ENCODE results near the gene CDC42SE2.

The CDC42SE2 gene, protein sequence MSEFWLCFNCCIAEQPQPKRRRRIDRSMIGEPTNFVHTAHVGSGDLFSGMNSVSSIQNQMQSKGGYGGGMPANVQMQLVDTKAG

DNA sequence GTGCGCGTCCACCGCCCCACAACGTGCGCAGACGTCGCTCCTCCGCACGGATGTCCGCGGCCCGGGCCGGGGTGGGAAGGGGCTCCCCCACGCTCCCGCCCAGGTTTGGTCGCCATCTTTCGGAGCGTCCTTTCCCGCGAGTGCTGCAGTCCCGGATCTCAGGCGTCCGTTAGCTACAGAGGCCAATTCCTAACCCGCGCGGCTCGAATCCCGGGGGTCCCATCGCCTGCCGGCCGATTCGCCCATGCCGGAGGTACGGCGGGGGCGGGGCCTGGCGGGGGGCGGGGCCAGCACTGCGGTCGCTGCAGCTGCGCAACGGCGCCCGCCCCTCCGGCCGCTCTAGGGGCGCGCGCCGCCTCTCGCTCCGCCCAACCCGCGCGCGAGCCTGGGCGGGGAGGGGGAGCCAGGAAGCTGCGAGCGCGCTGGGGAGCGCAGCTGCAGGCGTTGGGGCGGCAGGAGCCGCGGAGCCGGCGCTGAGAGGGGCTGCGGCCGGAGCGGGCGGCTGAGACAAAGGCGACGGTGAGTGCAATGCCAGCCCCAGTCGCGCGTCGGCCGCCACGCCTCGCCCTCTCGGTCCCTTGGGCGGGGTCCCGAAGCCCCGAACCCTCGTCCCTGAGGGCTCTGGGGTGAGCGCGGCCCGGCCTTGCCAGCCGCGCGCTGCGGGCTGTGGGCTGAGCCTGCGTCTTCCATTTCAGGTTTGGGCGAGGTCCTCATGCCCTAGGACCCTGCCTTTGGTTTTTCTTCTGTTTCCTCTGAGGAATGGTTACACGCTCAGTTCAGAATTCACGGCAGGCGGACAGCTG is at the start of gene CDC42SE2:
TSS of gene CDC42SE2 (plus strand) at position 406 of the 803 bp plus-strand sequence. CDS start 95,441 bp downstream, outside the sequence.
- DNase-seq: peak; percentile 10

DNA sequence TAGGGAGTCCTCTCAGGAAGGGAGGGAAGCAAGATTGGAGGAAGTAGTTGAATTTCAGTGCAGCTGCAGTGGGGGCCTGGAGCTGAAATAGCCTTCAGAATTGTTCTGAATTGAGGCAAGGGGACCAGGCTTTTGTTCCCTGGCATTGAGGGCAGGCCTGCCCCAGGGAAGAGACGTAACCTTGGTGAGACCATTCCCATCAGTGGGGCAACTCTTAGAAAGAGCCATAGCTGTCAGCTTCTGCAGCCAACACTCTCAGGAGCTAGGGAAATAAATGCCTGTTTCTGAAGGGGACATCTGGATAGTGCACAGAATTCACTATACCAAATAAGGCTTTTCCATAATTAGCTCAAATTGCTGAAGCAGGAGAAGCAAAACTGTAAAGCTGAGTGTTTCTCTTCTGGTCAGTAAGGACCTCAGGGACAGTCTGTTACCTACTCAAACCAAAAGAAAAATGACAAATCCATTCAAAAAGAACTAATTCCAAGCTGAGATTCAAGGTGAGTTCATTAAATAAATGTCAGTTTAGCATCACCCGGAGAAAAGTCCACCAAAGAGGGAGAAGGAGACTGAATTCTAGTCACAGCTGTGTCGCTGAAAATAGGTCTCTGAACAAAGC is 49.1 kb upstream of the CDC42SE2 start:
- DNase-seq: no peak

DNA sequence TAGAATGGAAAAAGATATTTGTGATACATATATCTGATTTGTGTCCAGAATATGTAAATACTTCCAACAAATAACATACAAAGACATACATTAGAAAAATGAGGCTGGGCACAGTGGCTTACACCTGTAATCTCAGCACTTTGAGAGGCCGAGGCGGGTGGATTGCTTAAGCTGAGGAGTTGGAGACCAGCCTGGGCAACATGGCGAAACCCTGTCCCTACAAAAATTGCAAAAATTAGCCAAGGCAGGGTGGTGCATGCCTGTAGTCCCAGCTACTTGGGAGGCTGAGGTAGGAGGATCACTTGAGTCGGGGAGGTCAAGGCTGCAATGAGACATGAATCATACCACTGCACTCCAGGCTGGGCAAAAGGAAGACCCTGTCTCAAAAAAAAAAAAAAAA is 46.1 kb upstream of the CDC42SE2 start:
- DNase-seq: no peak

- DNase-seq: no peak
Observed at GRCh38 chr5:131218392-131218791, 45.5 kb upstream of the CDC42SE2 start.

GRCh38 chr5:131220566-131220965 is 43.3 kb upstream of the CDC42SE2 start:
- no peak for DNase-seq

- DNase-seq: no peak
Observed at GRCh38 chr5:131221008-131221703, 42.7 kb upstream of the CDC42SE2 start.

DNA sequence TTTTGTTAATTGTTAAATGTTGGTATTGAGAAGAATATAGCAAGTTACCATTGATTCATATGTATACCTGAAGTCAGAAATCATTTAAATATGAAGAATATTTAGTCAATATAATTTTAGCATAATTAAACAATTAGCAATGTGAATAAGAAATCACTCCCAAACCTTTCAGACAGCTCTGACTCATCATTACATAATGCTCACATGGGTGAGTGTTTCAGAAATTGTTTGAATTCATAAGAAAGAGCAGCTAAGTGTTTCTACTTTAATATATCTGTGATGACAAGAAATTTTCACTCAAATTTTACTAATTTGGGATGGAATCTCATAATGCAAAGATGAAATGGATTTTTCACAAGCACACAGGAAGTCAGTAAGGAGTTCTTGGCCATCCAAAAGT is 42.0 kb upstream of the CDC42SE2 start:
- DNase-seq: no peak

DNA sequence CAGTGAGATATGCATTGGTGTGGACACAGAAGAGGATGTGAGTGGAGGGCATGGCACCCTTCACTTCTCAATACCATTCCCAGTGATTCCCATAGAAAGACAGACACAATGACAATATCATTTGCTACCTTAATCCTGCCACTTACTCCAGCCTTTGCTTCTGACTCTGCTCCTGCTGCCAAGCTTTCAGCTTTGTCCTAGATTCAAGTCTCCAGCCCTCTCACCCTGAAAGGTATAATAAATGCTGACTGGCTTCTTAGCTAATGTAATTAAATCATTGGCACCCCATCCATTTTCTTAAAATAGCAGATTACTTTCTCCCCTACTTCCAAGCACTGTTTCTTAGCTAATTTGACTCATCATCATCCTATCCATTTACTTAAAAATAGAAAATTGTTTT is 41.1 kb upstream of the CDC42SE2 start:
- no peak for DNase-seq

- no peak for DNase-seq
Observed at GRCh38 chr5:131223751-131224386, 40.0 kb upstream of the CDC42SE2 start.

DNA sequence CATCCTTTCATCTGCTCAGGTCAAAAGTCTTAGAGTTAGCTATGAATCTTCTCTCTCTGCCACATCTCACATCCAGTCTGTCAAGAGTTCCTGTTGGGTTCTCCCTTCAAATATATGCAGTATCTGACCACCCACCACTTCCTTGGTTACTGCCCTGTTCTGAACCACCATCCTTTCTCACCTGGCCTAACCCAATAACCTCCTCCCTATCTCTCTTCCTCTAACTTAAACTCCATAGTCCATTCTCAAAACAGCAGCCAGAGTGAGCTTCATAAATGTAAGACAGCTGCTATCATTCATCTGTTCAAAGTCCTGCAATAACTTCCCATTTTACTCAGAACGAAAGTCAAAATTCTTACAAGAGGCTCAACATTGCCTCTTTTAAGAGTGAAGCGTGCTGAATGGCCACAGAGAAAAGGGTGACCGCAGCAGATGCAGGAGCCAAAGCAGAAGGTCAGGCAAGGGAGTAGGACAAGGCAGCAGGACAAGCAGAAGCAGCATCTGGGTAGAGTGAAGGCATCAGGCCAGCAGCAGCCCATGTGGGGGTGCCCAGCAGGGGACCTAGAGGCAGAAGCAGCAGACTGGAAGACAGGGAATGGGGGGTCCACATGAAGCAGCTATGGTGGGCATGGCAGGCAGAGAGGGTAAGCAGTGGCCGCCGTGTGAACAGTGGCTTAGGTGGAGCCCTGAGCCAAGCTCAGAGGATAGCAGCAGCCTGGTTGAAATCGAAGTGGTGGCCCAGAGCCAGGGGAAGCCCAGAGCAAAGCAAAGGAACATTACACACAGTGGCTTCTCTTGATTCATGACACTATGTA is 39.3 kb upstream of the CDC42SE2 start:
- DNase-seq: no peak

- DNase-seq: no peak
Observed at GRCh38 chr5:131225282-131225974, 38.4 kb upstream of the CDC42SE2 start.

DNA sequence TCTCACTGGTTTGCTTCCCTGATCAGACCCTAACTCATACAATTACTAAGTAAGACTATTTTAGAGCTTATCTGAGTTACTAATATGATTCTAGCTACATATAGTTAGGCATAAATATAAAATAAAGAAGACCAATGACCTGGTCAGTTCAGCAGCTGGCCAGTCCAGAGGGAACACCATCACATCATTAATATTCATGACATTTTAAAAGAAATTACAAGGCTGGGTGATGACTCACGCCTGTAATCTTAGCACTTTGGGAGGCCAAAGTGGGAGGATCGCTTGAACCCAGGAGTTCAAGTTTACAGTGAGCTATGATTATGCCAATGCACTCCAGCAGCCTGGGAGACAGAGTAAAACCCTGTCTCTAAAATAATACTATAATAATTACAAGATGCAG is 37.0 kb upstream of the CDC42SE2 start:
- no peak for DNase-seq

- no peak for DNase-seq
Observed at GRCh38 chr5:131228646-131229045, 35.2 kb upstream of the CDC42SE2 start.

GRCh38 chr5:131229623-131230022 is 34.2 kb upstream of the CDC42SE2 start:
- no peak for DNase-seq

GRCh38 chr5:131230406-131230805 is 33.4 kb upstream of the CDC42SE2 start:
- no peak for DNase-seq

DNA sequence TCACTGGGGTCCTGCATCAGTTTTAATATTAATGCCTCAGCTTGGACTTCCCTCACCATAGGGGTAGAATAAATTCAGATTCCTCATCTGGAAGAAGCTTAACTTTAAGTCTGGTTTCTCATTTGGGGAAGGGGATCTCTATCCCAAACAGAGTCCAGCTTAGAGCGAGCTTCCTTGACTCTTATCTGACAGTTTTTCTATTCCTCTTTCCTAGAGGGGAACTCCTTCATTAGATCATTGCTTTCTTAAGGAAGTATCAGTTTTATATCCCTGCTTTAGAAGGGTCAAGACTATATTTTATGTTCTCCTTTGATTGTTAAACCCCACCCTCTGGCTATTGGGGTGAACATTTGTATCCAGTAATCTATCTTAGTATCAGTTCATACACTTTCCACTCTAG is 24.2 kb upstream of the CDC42SE2 start:
- DNase-seq: no peak

- DNase-seq: no peak
Observed at GRCh38 chr5:131242728-131243255, 21.1 kb upstream of the CDC42SE2 start.

DNA sequence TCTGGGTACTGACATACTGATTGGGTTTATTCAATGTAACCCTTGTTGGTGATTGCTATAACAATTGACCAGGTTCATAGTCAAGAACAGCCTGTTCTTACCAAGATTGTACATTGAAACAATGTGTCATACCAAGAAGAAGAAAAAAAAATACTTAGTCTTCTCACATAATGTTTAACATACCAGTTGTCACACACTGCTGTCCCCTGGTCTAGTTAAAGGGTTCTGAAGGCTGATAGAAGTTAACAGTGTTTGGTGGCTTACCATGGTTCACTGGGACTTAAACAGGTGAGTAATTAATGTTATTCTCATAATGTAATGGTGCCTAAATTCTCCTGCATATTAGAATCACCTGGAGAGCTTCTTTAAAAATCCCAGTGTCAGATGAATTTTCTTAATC is 18.5 kb upstream of the CDC42SE2 start:
- no peak for DNase-seq

- no peak for DNase-seq
Observed at GRCh38 chr5:131245948-131246347, 17.9 kb upstream of the CDC42SE2 start.

DNA sequence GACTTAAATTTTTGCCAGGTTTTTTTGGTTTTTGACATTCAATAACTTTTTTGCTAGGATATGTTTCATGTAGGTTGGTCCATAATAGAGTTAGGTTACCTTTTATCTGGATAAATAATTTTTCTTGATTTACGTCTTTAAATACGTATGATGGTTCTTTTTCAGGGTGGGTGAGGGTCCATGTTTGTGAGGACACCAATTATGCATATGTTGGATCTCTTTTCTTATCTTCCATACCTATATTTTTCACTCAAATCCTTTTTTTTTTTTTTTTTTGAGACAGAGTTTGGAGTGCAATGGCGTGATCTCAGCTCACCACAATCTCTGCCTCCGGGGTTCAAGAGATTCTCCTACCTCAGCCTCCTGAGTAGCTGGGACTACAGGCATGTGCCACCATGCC is 17.3 kb upstream of the CDC42SE2 start:
- no peak for DNase-seq

- no peak for DNase-seq
Observed at GRCh38 chr5:131250751-131251475, 12.9 kb upstream of the CDC42SE2 start.
